LHCN-M2 (cell line): ENCODE measurements around the gene ERC1. TPM values are rescaled to one million over a fixed set of nuclear protein-coding genes. Genes with fewer than 3 reads are reported as not detected.
A peak's percentile ranks its signal among the peaks of the same experiment; 100 is the strongest.

Experiments
- DNase-seq: peaks from one replicate; pipeline ENCODE4 v3.0.0-alpha.2; 2012; ENCODE audit warnings: low read depth
- total RNA-seq: library from RNA; depleted of rRNA; stranded (reverse); fragments of >200 nt; gene quantifications from 2 replicates; pipeline ENCODE4 v1.2.3, GENCODE V29; 2014

The ERC1 gene
- total RNA-seq, 1 experiment from 2014 or later, result 19.3 TPM

DNA sequence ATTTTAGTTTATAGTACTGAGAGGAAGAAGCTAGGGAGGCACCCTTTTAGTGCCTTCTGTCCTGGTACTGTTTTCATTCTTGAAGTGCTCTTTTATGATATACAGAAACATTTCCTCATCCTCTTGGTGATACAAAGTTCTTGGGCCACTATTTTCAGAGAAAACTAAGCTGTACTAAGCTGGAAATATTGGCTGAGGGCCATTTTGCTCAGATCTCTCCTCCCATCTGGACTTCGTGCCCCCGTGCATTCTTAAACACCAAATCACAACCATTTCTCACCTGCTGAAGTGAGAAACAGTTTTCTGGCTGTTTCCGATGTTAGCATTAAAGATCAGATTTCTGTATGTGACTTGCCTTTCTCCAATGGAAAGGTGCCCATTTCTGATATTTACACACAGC, 444.4 kb downstream of the ERC1 start:
- DNase-seq, result peak; percentile 29

DNA sequence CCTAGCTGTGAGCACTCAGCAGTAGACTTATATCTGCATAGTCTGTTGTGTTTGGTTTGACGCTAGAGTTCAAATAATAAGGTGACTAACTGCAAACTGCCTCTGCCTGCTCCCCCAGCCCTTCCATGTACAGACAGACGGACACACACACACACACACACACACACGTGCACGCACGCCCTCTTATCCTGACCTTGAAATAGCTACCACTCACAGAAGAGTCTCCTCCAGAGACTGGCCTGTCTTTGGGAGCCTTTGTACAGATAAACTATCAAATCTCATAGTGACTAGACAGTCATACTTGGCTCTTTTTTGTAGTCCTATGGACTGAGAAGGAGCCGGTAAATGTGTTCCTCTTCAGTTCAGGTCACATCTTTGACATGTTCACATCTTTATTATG, 445.0 kb downstream of the ERC1 start:
- DNase-seq, result no peak

DNA sequence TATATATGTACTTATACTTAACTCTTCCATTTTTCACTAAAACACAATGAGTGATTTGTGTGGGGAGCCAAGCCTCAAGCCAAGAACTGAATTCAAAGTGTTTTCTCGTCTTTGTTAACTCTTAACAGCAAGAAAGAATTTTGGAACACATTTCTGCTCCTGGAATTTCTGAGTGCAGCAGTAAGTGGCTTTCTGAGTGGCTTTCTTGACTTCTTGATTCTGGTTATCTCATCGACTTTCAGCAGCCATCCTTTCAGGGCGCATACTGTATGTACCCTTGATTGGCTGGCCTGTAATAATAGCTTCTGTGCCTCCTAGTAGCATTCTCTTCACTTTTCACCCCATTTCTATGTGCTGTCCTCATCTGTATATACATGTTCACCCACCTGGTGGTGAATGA, 446.0 kb downstream of the ERC1 start:
- DNase-seq, result no peak

DNA sequence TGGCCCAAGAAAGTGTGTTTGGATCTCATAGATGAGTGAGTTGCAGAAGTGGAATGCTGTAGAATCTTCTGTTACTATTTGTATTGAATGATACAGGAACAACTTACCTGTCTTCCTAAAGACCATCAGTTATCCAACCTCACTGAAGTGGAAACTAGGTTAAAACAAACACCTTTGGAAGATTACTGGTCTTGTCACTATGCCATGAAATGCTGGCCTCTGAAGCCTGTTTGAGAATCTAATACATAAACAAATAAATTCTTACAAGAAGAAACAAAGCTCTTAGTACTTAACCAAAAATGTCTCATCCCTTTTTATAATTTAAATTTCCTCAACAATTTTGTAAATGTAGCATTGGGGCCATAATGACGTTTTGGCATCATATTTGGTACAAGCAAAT, 448.2 kb downstream of the ERC1 start:
- no peak for DNase-seq

DNA sequence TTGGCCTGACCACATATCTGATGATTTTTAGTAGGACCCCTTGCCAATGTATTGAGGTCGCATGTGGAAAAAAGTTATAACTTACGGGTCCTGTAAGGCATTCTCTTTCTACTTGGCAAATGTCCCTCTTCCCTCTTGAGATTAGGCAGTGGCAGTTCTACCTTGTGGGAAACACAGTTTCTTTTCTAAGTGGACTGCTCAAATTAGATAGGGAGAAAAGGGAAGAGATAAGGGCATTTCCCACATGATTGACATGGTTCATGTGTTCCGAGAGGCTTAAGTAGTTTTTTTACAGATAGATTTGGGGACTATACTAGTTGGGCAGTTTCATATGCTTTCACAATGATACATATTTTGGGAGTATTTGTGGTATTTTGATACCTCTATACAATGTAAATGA, 448.7 kb downstream of the ERC1 start:
- DNase-seq, result no peak

DNA sequence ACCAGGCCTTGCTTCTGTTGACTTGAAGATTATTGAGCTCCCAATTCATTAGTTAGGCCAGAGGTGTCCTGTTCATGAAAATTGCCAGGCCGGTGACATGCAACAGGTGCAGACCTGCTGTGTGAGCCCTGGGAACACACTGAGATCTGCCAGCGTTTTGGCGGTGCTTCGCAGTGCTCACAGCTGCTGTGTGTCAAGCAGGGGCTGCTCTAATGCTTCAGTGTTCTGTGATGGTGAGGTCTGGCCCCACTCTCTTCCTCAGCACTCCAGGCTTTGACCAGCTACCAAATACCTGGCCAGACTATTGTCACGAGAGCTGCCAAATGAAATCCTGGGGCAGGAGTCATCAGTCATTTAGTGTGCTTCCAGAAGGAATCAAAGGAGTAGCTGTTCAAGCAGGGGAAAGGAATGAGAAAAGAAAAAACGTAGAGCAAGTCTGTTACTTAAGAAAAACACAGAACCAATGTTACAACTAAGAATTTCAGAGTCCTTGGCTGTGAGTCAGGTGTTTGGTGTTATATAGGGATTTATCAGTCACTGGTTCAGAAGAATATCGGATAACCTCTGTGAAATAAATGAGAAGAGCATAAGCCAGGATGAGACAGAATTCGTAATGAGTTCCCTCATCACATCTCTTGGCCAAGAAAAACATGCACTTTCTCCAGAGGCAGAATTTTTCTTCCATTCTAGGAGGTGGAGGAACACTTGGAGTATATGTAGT, 452.6 kb downstream of the ERC1 start:
- DNase-seq, result peak; percentile 84

DNA sequence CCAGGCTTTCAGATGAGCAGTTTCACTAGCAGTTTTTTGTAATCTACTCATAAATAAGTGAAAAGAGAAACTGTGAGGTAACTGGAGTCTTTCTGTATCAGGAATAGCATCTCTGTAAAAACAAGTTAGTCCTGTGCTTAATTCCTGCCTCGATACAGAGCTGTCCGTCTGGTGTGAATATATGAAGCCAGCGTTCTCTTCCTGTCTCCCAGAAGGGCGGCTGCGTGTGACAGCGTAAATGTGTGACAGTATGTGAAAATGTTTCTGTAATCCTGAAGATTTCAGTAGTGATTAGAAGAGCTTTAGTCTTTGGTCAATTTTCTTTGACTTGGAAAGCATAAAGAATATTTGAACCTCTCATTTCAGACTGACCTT, 453.1 kb downstream of the ERC1 start:
- no peak for DNase-seq

DNA sequence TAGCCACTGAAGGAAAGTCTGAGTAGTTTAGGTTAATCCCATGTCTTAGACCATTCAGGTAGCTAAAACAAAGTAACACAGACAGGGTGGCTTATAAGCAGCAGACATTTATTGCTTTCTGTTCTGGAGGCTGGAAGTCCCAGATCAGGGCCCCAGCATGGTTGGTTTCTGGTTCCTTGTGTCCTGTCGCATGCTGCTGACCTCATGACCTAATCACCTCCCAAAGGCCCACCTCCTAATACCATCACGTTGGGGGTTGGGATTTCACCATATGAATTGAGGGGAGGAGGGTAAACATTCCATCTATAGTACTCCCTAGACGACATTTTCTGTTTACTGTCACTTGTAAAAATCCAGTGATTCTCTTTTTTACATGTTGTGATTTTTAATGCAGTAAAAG, 454.8 kb downstream of the ERC1 start:
- no peak for DNase-seq

DNA sequence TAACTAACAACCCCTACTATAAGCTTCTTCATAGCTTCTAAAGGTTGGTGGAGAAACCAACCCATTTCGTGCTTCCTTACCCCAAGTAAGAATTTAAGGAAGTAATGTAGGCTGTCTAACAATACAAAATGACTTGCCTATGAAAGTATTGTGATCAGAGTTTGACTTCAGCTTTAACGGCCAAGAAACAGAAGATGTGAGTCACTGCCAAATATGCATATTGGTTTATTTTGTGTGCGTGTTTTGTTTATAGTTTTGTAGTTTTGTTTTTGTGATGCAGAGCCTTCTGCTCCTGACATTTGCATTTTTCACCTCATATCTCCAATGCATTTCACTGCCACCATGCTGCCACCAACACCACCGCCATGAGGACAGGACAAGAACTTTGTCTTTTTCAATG, 457.3 kb downstream of the ERC1 start:
- DNase-seq, result no peak

DNA sequence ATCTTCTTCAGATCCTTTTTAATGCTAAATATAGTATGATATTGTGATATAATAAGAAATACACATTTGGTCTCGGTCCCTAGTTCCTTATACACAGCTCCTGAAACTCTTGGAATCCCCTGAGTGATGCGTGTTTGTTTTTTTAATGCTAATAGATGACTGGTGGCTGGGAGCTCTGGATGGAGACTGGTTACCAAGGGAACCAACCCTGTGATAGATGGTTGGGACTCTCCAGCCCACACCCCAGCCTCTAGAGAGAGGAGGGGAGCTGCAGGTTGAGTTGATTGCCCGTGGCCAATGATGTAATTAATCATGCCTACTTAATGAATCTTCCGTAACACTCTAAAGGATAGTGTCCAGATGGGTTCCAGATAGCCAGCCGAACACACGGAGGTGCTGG, 462.8 kb downstream of the ERC1 start:
- DNase-seq, result no peak

DNA sequence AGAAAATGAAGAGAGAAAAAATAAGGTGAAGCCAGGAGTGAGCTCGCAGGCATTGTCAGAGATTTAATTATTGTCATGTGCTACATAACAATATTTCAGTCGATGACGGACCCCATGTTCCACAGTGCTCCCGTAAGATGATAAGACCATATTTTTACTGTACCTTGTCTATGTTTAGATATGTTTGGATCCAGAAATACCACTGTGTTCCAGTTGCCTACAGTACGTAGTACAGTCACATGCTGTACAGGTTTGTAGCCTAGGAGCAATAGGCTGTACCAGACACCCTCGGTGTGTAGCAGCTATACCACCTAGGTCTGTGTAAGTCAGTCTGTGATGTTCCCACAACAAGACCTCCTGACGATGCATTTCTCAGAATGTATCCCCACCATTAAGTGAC, 465.9 kb downstream of the ERC1 start:
- DNase-seq, result no peak

DNA sequence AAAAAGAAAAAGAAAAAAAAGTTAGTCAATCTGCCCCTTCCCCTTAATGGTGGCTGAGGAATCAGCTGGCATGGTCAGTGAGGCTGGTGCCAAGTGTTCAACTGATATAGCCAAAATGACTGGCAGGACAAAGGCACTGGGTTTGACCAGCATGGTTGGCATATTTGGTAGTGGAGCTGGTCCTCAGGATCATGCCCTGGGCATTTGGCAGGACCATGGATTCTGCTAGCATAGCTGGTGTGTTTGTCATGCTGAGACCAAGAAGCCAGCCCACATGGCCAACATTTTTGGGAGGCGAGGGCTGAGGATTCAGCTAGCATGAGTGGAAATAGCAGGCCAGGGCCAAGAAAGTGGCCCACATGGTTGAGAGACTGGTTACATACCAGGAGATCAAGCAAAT, 466.9 kb downstream of the ERC1 start:
- DNase-seq, result peak; percentile 80

DNA sequence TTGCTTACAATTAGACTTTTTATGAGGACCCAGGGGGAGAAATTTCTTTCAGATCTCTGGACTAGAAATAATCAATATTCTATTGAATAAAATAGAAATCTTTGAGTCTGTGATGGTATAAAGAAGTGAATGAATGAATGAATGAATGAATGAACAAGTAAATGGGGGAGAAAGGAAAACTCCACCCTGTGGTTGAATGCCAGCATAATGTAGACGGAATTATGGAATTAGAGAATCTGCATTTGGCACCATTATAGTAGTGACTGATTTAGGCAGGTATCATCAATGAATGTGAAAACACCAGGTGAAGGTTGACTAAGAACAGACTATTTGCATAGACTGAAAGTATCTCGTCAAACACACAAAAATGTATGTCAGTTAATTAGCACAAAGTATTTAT, 468.3 kb downstream of the ERC1 start:
- no peak for DNase-seq

DNA sequence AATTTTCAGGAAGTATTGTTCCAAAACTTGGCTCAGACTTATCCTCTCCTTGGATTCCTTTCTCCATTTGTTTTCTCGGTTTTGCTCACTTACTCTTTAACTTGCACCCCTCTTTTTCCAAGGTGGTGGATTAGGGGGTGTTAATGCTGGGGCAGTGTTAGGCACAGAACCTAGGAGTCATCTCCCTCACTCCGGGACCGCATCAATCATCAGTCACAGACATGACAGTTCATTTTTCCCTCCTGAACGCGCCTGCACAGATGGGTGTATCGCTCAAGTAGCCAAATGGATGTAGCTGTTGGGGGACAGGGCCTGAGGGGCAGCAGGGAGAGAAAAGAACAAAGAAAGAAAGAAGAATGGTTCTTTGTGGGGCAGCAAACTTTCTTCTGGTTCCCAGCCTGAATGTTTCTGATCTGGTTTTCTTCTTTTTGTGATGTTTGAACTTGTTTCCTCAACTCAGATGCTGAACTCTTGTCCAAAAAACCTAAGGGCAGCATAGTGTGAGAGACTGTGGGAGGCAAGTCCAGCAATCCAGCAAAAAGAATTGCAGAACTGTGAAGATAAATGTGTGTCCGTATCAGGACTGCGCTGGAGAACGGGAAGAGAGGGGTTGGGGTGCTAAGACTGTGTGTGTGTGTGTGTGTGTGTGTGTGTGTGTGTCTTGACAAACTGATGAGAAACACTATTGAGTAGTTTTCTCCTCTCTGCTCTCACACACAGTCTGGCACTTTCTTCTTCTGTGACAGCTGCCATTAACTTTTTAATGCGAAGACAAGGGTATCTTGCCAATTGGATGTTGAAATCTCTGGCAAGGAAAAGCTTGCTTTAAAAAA, 472.3 kb downstream of the ERC1 start:
- DNase-seq, result peak; percentile 17

DNA sequence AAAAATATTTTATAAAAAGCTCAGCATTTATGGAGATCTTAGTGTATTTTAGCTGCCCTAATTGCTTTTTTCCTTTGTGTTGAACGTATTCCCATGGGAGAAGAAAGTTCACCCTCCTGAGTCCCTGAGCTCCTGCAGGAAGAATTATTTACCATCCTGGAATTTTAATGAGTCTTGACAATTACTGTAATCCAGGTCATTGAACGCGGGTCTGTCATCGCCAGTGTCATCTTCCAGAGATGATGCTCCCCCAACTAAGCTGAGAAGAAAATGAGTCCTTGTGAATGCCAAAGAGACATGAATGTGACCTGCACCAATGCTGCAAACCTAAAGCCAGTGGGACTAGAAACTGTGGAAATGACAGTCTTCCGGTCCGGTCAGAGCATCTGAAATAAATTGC, 473.9 kb downstream of the ERC1 start:
- DNase-seq, result no peak

DNA sequence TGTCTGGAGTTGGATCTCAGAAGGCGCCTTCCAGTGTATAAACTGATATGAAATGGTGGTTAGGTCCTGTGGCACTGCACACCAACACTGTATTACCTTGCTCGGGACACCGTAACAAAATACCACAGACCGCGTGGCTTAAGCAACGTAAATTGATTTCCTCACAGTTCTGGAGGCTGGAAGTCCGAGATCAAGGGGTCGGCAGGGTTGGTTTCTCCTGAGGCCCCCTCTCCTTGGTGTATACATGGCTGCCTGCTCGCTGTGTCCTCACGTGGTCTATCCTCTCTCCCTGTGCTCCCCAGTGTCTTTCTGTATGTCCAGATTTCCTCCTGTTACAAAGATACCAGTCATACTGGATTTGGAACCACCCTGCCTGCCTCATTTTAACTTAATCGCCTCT, 475.0 kb downstream of the ERC1 start:
- DNase-seq, result no peak

DNA sequence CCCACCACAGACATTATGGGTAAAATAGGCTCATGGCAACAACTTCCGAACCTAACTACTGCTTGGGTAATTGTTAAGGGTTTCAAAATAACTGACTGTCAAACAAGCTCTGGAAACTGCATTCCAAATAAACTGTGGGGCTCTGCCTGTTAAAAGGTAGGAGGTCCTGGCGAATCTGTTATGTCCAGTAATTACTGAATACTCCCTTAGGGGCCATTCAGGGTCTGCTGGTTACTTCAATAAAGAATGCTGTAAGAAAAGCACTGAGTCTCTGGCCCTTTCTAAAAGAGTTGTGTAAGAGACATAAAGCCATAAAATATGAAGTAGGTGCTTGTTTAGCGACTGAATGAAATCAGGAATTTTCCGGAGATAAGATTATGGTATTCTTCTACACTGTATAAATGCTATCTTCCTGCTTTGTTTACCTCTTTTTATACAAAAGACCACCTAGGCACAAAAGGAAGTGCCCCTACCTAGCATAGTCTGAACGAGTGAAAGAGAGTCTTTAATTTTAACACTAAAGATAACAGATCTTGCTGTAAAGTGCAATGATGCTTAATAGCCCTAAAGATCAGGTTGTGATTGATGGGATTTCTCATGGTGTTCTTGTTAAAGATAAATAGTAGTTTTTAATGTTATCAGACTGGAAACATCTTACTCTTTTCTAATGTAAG, 475.6 kb downstream of the ERC1 start:
- DNase-seq, result no peak

DNA sequence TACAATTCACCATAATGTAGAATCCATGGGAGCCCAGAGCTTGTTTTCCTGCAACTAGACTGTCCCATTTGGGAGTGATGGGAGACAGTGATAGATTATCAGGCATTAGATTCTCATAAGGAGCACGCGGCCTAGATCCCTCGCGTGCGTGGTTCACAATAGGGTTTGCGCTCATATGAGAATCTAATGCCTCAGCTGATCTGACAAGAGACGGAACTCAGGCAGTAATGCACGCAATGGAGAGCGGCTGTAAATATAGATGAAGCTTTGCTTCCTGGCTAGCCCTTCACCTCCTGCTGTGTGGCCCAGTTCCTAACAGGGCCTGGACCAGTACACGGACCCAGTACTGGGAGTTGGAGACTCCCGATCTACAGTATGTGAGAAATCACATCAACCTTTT, 476.7 kb downstream of the ERC1 start:
- DNase-seq, result no peak

DNA sequence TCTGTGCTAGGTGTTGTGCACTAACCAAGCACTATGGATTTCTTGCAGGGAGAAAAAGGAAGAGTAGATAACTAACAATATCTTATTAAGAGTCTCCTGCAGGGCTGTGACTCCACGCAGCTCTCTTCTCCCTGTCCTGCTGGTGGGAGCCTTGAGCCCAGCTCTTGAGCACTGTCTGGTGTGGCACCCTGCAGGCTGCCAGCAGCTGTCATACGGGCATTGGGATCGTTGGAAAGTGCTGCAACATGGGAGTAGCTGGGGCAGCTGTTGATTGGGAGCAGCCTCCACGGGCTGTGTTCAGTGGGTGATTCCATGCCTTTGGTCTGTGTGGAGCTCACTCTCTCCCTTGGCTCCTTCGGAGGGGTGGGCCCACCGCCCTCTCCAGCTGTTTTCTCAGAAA, 478.0 kb downstream of the ERC1 start:
- peak; percentile 61 for DNase-seq

DNA sequence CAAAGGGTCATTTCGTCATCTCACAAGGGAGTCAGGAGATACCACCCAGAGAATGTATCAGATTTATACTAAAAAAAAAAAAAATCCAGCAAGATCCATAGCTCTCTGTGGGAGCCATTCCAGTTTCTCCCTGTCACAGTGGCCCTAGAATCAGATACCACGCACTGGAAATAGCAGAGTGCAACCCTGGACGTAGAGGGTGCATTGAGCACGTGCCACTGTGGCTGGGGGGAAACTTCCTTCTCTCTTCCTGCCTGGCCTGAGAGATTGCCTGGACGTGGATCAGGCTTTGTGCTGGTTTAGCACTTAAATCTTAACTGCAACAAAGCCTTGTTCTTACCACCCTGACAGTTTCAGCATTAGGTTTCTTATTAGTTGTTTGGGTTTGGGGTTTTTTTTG, 479.0 kb downstream of the ERC1 start:
- no peak for DNase-seq

DNA sequence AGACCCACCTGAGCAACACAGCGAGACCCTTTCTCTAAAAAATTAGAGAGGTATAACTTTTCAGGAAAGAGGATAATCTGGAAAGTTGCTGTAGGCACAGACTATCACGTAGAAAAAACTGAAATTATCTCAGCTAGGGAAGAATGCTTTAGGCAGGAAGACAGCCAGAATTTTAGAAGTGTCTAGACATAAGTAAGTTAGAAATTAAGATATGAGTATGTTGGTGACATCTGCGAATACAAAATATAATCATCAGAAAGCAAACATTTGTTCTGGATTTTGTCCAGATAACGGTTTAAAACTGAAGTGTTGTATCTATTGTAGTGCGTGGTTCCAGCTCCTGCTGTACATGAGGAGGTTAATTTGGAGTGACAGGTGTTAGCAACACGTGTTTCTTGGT, 480.2 kb downstream of the ERC1 start:
- no peak for DNase-seq

DNA sequence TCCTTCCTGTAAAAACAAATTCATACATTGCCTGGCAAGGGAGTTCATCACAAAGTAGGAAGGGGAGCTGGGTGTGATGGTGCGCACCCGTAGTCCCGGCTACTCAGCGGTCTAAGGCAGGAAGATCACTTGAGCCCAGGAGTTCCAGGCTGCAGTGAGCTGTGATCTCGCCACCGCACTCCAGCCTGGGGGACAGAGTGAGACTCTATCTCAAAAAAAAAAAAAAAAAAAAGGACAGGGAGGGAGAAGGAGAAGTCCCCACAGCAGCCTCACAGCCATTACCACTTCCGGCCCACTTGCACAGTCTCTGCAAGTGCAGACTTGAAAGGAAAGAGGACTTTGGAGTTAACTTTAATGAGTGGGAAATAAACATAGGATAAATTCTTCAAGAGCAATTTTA, 482.4 kb downstream of the ERC1 start:
- DNase-seq, result no peak
